ENCODE measurements around the gene CBL.

CBL gene

DNA sequence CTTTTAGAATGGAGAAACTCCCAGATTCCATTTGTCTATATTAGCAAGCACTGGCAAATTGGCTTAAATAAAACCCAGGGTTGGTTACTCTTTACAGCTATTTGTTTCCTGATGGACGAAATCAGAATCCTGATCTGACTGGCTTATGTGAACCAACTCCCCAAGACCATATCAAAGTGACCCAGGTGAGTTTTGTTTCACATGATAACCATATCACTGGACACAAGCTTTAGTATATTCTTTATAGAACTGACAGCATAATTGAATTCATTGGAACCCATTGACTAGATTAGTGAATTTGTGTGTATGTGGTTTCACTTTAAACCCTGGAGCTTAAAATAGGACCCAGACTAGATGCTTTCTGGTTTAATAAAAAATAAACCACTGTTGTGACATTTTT lies 71.5 kb downstream of the CBL start:
- no peak for DNase-seq

DNA sequence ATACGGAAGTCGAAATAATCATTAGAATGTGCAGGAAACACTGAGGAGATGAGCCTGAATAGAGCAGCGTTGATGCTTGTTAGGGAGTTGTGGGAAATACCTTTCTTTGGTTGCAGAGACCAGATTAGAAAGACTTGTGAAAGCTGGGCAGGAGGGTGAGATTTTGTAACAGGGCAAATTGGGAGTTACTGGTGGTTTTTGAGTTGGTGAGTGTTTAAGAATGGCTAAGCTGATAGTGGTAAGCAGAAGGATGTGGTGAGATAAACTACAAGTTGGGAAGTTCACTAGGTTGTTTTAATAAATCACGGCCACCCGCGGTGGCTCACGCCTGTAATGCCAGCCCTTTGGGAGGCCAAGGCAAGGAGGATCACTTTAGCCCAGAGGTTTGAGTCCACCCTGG lies 76.4 kb downstream of the CBL start:
- no peak for DNase-seq

DNA sequence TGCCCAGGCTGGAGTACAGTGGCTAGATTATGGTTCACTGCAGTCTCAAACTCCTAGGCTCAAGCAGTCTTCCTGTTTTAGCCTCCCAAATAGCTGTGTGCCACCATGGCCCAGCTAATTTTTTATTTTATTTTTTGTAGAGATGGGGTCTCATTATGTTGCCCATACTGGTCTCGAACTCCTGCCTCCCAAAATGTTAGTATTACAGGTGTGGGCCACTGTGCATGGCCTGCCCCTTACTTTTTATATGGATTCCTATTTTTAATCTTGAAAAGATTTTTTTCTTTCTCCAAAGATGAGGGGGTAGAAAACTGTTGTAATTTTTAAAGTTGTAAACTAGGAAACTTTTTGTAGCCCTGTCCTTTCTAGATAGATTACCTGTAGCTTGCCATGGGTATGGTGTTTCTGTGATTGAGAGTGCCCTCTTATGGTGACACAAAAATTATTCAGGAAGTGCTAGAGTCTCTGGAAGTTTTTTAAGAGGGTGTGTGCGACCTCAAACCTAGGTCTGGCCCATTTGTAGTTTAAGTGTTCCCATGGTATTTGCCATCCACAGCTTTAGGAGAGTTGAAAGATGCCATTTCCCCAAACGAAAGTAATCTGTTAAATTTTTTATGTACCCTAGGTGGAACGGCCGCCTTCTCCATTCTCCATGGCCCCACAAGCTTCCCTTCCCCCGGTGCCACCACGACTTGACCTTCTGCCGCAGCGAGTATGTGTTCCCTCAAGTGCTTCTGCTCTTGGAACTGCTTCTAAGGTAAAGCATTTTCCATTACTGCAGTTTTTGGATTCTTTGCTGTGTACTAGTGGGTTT lies 78.4 kb downstream of the CBL start:
- DNase-seq, result peak; percentile 5 to 37

DNA sequence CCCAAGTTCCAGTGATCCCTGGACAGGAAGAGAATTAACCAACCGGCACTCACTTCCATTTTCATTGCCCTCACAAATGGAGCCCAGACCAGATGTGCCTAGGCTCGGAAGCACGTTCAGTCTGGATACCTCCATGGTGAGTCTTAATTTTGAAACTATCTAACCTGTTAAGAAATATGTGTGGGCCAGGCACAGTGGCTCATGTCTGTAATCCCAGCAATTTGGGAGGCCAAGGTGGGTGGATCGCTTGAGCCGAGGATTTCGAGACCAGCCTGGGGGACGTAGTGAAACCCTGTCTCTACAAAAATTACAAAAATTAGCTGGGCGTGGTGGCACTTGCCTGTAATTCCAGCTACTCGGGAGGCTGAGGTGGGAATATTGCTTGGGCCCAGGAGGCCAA lies 79.3 kb downstream of the CBL start:
- DNase-seq, result no peak

DNA sequence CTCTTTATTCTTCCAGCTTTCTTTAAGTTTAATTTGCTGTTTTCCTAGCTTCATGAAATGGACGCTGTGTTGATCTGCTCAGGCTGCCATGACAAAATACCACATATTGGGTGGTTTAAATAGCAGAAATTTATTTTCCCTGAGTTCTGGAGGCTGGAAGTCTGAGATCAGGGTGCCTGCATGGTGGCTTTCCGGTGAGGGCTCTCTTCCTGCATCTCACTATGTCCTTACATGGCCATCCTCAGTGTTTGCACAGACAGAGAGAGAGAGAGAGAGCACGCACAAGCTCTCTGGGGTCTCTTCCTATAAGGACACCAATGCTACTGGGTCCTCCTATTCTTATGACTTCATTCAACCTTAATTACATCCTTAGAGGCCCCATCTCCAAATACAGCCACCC lies 82.1 kb downstream of the CBL start:
- no peak for DNase-seq

DNA sequence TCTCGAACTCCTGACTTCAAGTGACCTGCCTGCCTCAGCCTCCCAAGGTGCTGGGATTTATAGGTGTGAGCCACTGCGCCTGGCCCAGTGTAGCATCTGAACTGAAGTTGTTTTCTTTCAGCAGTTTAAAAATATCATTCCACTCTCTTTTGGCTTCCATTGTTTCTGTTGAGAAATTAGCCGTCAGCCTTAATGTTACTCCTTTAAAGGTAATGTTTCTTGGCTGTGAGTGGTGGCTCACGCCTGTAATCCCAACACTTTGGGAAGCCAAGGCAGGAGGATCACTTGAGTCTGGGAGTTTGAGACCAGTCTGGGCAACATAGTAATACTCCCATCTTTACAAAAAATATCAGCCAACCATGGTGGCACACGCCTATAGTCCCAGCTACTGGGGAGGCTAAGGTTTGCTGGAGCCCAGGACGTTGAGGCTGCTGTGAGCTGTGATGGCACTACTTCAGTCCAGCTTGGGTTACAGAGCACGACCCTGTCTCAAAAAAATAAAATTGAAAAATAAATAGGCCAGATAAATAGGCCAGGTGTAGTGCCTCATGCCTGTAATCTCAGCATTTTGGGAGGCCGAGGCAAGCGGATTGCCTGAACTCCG lies 84.9 kb downstream of the CBL start:
- DNase-seq, result no peak

- DNase-seq, result no peak
Measured at GRCh38 chr11:119293461-119293860, 87.3 kb downstream of the CBL start.

- no peak for DNase-seq
Measured at GRCh38 chr11:119295178-119295577, 89.0 kb downstream of the CBL start.

DNA sequence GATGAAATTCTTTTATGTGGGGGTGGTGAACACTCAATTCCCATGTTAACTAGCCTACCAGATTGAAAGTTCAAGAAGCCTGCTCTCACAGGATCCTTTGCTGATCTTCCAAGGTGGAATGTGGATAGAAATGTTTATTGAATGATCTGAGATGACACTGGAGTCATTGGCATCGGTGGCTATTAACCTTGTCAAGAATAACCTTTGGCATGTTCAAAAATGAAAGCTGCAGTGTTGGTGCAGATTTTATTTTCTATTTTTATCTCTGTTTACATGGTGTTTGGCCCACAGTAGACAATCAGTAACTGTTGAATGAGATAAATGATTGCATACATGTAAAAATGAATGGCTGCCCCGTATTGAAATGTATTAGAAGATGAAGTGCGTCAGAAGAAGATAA lies 91.8 kb downstream of the CBL start:
- no peak for DNase-seq

- DNase-seq, result no peak
Measured at GRCh38 chr11:119298726-119299125, 92.6 kb downstream of the CBL start.

- DNase-seq, result no peak
Measured at GRCh38 chr11:119299416-119299815, 93.3 kb downstream of the CBL start.

DNA sequence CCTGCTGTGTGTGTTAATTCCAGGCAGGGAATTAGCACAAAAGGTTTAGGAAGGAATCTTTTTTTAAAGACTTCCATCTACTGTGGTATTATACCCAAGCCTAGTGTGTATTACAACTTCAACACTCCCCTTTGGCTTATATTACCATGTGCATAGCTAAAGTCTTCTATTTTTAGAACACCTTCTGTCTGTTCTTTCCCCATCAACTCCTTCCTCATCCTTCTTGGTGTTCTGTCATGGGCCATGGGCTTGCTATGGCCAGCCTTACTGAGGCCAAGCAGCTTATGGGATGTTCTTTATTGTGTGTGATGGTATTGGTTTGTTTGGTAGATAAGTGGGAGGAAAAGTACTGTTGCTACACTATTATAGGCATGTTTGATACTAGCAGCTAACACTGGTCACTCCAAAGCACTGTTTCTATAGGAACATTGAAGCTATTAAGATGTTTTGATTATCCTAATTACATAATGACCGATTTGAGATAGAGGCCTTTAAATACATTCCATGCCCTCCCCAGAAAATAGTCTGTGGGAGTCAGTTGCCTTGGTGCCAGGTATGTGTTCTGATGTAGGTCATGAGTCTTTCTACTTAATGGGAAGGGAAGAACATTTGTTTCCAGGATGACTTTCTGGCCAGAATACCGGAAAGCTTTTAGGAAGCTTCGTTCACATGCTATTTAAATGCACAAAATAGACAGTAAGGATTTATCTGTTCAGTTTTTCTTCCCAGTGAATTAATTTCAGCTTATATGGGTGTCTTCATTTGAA lies 94.2 kb downstream of the CBL start:
- no peak for DNase-seq

DNA sequence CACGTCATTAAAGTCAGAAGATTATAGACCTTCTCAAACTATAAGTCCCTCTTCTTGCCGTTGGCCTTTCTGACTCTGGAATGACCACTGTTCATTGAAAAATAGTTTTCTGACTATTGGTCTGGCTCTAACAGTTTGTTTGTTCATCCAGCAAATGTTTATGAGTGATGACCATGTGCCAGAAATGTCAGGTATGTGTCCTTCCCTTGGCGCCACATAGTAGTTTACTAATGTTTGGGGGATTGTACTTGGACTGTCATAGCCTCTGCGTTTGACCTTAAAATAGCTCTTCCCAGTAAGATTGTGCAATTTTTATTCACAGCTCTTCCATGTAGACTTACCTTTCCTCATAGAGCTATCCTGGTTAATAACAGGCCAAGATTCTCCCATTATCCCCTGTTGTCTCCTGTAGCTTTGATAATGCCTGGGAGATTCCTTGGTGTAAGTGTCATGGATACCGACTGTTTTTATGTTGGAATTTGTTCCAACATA lies 97.1 kb downstream of the CBL start:
- DNase-seq, result no peak

DNA sequence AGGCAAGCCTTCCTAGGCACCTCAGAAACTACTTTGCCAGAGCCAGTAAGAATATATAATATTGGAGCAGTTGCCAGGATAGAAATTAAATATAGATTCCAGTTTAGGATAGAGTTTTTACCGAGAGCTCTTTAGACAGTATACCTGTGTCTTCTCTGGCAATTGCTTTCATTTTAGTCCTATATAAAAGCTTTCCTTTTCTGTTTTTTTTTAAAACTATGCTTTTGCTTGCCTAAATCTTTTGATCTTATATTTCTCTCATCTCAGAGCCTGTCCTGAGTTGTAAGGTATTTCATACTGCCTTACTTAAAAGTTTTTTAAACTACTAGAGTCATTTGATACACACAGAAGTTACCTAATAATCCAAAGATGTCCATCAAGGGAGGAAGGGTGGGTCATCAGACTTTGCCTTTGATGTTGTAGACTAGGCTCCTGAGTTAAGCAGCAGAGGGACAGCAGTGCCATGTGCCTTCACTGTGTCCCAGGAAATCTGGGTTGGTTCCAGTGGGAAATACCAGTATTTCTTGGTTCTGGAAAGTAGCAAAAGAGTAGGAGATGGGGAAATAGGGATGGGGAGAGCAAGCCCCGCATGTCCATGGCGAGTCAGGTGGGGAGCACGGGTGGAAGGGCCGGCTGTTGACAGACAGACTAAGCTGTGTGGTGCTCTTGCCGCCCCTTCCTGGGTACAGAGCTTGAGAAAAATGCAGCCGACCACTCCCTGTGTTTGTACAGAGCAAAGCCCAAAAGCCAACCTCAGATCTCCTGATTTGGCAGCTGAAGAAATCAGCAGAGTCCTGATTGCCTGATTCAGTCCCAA lies 99.6 kb downstream of the CBL start:
- DNase-seq, result no peak

- no peak for DNase-seq
Measured at GRCh38 chr11:119306373-119306890, 100.3 kb downstream of the CBL start.

GRCh38 chr11:119307219-119307618 lies 101.1 kb downstream of the CBL start:
- no peak for DNase-seq

GRCh38 chr11:119307974-119308373 lies 101.8 kb downstream of the CBL start:
- DNase-seq, result no peak

DNA sequence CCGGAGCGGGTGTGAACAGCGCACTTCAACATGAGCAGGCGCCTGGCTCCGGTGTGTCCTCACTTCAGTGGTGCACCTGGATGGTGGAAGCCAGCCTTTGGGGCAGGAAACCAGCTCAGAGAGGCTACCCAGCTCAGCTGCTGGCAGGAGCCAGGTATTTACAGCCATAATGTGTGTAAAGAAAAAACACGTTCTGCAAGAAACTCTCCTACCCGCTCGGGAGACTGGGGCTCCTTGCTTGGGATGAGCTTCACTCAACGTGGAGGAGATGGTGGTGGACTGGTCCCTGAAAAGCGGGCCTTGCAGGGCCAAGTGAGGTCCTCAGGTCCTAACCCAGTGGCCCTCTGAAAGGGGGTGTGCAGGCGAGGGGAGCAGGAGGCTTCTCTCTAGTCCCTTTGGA lies 103.3 kb downstream of the CBL start:
- DNase-seq, result no peak

GRCh38 chr11:119309953-119310681 lies 104.0 kb downstream of the CBL start:
- no peak for DNase-seq

DNA sequence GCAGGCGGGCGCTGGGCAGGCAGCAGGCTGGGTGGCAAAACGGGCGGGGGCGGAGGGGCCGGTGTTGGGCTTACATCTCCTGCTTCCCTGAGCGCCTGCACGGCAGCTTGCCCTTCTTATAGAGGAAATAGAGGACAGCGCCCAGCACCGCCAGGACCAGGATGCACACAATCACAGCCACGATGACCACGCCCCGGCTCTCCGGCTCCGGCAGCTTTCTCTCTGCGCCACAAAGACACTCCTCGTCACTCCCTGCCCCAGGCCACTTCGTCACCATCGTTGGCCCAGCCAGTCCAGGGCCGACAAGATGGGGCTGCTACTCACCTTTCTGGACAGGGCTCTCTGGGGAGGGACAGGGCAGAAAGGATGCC lies 104.5 kb downstream of the CBL start:
- no peak for DNase-seq

- DNase-seq, result no peak
Measured at GRCh38 chr11:119314726-119315125, 108.6 kb downstream of the CBL start.
